HG03095 (cell line): ENCODE data around the gene SLC29A4.
"Not testable (repeated sequence)": the region's sequence is repeated elsewhere in the genome, so short reads cannot be mapped to it uniquely, and the experiment has no call there.

ENCODE experiments used
- ATAC-seq: cut with Tn5 transposase; IDR thresholded peaks from one replicate; pipeline ENCODE4 v1.9.1; 2021; ENCODE audit warnings: moderate library complexity; ENCODE audit not compliant: unreplicated experiment

Gene SLC29A4

GRCh38 chr7:5295039-5296014, 12.6 kb downstream of the SLC29A4 start:
- ATAC-seq = no peak

GRCh38 chr7:5296015-5296610, 13.4 kb downstream of the SLC29A4 start:
- no peak for ATAC-seq

DNA sequence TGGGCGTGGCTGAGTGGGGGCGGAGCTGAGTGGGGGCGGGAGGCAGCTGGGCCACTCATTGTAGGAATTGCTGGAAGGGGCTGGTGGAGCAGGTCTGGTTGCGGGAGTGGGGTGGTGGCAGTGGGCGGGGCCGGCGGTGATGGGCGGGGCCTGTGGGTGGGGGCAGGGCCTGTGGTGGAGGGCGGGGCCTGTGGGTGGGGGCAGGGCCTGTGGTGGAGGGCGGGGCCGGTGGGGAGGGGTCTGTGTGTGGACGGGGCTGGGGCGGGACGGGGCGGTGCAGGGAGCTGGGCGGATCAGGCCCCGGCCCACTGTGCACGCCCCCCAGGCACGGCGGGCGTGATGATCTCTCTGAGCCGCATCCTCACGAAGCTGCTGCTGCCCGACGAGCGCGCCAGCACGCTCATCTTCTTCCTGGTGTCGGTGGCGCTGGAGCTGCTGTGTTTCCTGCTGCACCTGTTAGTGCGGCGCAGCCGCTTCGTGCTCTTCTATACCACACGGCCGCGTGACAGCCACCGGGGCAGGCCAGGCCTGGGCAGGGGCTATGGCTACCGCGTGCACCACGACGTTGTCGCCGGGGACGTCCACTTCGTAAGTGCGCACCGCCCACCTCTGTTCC, 14.0 kb downstream of the SLC29A4 start:
- peak; percentile 56 for ATAC-seq

DNA sequence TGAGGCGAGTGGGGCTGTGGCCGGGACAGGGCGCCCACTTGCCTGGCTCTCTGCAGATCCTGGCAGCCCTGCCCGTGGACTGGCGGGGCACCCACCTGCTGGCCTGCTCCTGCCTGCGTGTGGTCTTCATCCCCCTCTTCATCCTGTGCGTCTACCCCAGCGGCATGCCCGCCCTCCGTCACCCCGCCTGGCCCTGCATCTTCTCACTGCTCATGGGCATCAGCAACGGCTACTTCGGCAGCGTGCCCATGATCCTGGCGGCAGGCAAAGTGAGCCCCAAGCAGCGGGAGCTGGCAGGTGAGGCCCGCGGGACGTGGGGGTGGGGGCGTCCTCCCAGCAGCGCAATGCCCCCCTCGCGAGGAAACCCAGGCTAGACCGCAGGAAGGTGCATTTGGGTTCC, 17.6 kb downstream of the SLC29A4 start:
- no peak for ATAC-seq

- ATAC-seq = no peak
These were observed 19.8 kb downstream of the SLC29A4 start for GRCh38 chr7:5302577-5302976.

- no peak for ATAC-seq
These were observed 20.3 kb downstream of the SLC29A4 start for GRCh38 chr7:5303061-5303460.

DNA sequence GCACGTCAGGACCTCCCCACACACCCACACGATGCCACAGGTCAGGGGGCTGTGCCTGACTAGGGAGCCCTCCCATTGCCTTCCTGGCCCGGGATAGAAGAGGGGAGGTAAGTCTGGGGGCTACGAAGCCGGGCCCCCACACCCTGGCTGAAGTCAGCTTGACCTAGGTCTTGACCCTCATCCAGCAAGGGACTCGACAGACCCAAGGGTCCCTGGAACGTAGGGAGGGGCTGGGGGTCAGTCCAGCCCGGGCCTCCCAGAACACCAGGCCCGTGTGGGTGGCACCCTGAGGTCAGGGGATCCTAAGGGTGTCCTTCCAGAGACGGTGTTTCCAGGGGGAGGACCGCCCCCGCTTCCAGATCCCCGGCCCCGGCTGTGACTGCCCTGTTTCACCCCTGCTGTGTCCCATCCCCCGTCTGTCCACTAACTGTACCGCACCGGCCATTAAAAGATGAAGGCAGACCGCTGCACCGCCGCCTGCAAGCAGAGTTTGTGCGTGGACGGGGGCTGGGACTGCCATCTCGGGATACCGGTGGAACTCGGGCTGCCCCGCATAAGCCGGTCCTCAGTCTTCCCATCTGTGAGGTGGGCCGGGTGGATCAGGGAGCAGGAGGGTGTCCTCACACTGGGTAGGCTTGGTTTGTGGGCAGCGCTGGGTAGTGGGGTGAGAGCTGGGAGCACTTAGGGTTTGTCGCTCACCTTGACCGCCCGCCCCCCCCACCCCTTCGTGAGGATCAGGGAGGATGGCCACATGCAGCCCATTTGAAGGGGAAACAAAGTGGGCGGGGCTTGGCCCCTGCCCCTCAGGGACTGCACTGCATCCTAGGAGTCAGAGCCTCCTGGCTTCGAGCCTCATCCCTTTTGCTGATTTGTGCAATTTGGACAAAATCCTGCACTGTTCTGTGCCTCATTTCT, 21.1 kb downstream of the SLC29A4 start:
- no peak for ATAC-seq

DNA sequence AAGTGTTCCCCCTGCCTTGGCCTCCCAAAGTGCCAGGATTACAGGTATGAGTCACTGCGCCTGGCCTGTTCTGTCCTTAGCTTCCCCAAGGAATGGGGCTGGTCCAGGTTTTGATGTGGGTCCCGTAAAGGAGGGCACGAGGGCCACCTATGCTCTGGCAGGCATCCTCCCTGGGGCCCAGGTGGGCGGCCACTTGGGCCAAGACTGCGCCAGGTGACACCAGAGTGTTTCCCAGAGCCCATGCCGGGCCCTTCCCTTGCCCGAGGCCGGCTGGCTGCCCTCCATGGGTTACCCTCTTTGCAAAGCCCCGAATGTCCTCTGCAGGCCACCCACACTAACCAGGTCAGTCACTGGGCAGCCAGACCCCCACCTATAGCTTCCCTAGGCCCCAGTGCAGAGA, 22.3 kb downstream of the SLC29A4 start:
- not testable (repeated sequence) for ATAC-seq

GRCh38 chr7:5307221-5308142, 24.7 kb downstream of the SLC29A4 start:
- ATAC-seq = not testable (repeated sequence)

- ATAC-seq = no peak
These were observed 26.4 kb downstream of the SLC29A4 start for GRCh38 chr7:5309146-5309545.

DNA sequence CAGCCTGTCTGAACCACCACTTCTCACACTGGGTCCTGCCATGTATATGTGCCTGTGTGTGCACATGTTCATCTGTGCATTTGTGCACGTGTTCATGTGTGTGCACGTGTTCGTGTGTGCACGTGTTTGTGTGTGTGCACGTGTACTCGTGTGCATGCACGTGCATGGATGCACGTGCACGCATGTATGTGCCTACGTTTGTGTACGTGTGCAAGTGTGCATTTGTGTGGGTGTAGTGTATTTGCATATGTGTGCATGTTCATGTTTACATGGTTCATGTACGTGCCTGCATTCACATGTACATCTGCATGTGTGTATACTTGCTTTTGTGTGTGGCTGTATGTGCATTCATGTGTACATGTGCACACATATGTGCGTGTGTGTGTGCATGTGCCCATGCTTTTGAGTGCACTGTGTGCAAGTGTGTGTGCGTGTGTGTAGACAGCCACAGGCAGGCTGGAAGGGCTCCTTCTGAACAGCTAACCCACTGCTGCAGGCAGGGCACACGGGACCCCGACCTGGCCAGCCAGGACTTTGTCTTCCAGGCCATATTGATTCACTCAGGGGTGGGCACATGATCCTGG, 28.2 kb downstream of the SLC29A4 start:
- ATAC-seq = no peak

GRCh38 chr7:5312276-5313070, 29.7 kb downstream of the SLC29A4 start:
- ATAC-seq = not testable (repeated sequence)

GRCh38 chr7:5313076-5313885, 30.5 kb downstream of the SLC29A4 start:
- not testable (repeated sequence) for ATAC-seq

- ATAC-seq = no peak
These were observed 32.1 kb downstream of the SLC29A4 start for GRCh38 chr7:5314864-5315263.

DNA sequence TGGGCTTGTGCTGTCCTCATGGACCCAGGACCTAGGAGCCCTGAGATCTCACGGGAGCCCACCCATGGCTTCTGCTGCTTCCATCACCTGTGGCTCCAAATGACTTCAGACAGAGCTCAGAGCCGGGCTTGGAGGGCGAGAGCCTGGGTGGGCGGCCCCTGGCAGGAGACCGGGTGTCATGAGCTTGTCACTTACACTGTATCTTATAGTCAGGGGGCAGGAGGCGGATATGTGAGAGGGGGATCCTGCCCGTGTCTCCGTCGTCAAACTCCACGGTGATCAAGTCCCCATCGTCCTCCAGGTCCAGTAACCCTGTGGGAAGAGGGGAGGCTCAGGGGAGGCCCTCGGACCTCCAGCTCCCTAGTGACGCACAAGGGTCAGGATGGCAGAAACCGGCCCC, 33.0 kb downstream of the SLC29A4 start:
- ATAC-seq = no peak

DNA sequence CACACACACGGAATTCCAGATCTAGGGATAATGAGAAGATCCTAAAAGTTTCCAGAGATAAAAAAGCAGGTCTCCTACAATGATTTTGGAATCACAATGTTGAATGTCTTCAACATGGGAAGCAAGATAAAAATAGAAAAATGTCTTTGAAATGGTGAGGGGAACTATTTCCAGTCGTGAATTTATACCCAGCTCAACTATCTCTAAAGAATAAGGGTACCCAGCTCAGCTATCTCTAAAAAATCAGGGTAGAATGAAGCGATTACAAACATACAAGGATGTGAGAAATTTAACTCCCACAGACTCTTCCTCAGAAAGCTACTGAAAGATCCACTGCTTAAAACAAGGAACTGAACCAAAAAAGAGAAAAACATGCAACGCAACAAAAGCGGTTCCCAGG, 35.9 kb downstream of the SLC29A4 start:
- not testable (repeated sequence) for ATAC-seq

DNA sequence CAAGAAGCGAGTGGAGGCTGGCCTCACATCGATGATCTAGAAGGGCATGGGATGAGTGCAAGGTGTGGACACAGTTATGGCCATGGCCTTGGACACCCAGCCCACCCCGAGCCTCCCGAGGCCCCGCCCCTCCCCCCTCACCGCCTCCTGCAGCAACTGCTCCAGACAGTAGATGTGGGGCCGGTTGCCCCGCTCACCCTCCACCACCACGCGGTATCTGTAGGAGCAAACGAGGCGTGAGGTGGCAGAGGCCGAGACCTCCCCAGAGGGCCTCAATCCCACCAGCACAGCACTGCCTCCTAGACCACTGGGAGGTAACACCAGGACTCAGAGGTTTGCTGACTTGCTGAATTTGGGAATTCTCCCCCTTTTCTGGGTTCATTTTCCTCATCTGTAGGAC, 37.6 kb downstream of the SLC29A4 start:
- no peak for ATAC-seq
